Endothelial cell of umbilical vein (primary cell): ENCODE data around the gene ERBIN. TPM values are rescaled to one million over a fixed set of nuclear protein-coding genes. Genes with fewer than 3 reads are reported as not detected.

ENCODE experiments used
- BruUV-seq: library from RNA; stranded (reverse); fragments of 400-500 nt; replicated peaks from 2 replicates; lab custom pipeline; 2021; lab: Mats Ljungman, UMichigan
- CTCF ChIA-PET: fragments of 300-600, 350-600 bp; sonication (Branson Sonifier 250); formaldehyde crosslinking; loops from one replicate; lab custom pipeline; 2021; ENCODE audit warnings: antibody characterized with exemption, inconsistent platforms; lab: Charles Lee
- POLR2A ChIA-PET: fragments of 300-600, 350-600 bp; sonication (Branson Sonifier 250); formaldehyde crosslinking; loops from one replicate; lab custom pipeline; 2021; ENCODE audit warnings: antibody characterized with exemption, inconsistent platforms; lab: Charles Lee
- DNase-seq: peaks from one replicate; pipeline ENCODE4 v3.0.0-alpha.2; 2011; ENCODE audit warnings: low read depth, low spot score
- FAIRE-seq: peaks from 2 replicates; lab custom pipeline; 2011; peaks lifted over from hg19 to GRCh38; lab: Jason Lieb, UNC
- H2AFZ ChIP-seq: 2 replicates; pipeline ENCODE4 v1.6.0; 2012; ENCODE audit warnings: low read depth, low read length, control low read depth, inconsistent platforms
- H3K27ac ChIP-seq: 2 replicates; pipeline ENCODE4 v1.5.1; 2011; ENCODE audit warnings: low read depth, mild to moderate bottlenecking, control low read depth, low read length, moderate library complexity; ENCODE audit not compliant: insufficient read depth
- H3K27me3 ChIP-seq, 2 experiments: 2 replicates each; pipeline versions ENCODE4 v1.6.0 to v1.6.1; 2011; ENCODE audit warnings: low read length in 2 of 2, mixed read lengths in 1 of 2; ENCODE audit not compliant: control insufficient read depth in 2 of 2, insufficient read depth in 2 of 2
- H3K36me3 ChIP-seq, 2 experiments: 2 replicates in 1 of 2; 3 replicates in 1 of 2; pipeline ENCODE4 v1.5.1; 2011; ENCODE audit warnings: low read length in 2 of 2, mild to moderate bottlenecking in 1 of 2, moderate library complexity in 1 of 2; ENCODE audit not compliant: control insufficient read depth in 2 of 2, insufficient read depth in 2 of 2; ENCODE audit errors: extremely low read depth in 1 of 2
- H3K4me1 ChIP-seq: 3 replicates; pipeline ENCODE4 v1.5.1; 2011; ENCODE audit warnings: mild to moderate bottlenecking, low read length; ENCODE audit not compliant: control insufficient read depth, insufficient read depth; ENCODE audit errors: extremely low read depth
- H3K4me2 ChIP-seq: 2 replicates; pipeline ENCODE4 v1.6.1; 2011; ENCODE audit warnings: low read length, control low read depth, mixed read lengths; ENCODE audit not compliant: insufficient read depth
- H3K4me3 ChIP-seq, 3 experiments: fragments of 200-600 bp in 1 of 3; sonication (generic), shearing (Covaris generic) in 1 of 3; replicated peaks in 1 of 3; 2 replicates each; pipeline ENCODE4 v1.5.1; 2011 to 2016; ENCODE audit warnings: control low read depth in 3 of 3, low read length in 3 of 3, mild to moderate bottlenecking in 2 of 3, inconsistent platforms in 1 of 3, low read depth in 1 of 3, moderate library complexity in 1 of 3; ENCODE audit not compliant: insufficient read depth in 1 of 3
- H3K79me2 ChIP-seq: 2 replicates; pipeline ENCODE4 v1.6.0; 2012; ENCODE audit warnings: low read length, inconsistent platforms; ENCODE audit not compliant: control insufficient read depth, insufficient read depth
- H3K9ac ChIP-seq: replicated peaks from 2 replicates; pipeline ENCODE3; 2011; ENCODE audit warnings: low read length, control low read depth; ENCODE audit not compliant: insufficient read depth; ENCODE audit errors: extremely low read depth
- H3K9me1 ChIP-seq: replicated peaks from 3 replicates; pipeline ENCODE4 v1.6.0; 2011; ENCODE audit warnings: mild to moderate bottlenecking, low read length; ENCODE audit not compliant: control insufficient read depth, insufficient read depth; ENCODE audit errors: extremely low read depth
- H3K9me3 ChIP-seq: replicated peaks from 2 replicates; pipeline ENCODE4 v1.5.1; 2012; ENCODE audit warnings: low read length, inconsistent platforms; ENCODE audit not compliant: control insufficient read depth, insufficient read depth
- H4K20me1 ChIP-seq: replicated peaks from 2 replicates; pipeline ENCODE3; 2011; ENCODE audit warnings: mild to moderate bottlenecking, low read length; ENCODE audit not compliant: control insufficient read depth, insufficient read depth; ENCODE audit errors: extremely low read depth
- CTCF ChIP-seq, 2 donors: IDR thresholded peaks; 1 replicate in 1 of 2; 2 replicates in 1 of 2; pipeline ENCODE4 v1.5.1; 2011; ENCODE audit warnings: low read length in 2 of 2, mild to moderate bottlenecking in 2 of 2, moderate library complexity in 2 of 2, control low read depth in 1 of 2, inconsistent platforms in 1 of 2, low read depth in 1 of 2; ENCODE audit not compliant: insufficient read depth in 1 of 2; ENCODE audit errors: extremely low read depth in 1 of 2
- EZH2 ChIP-seq: IDR thresholded peaks from 2 replicates; pipeline ENCODE4 v1.6.1; 2012; ENCODE audit warnings: borderline replicate concordance, low read depth, mild to moderate bottlenecking, moderate library complexity, low read length, inconsistent platforms; ENCODE audit not compliant: severe bottlenecking
- FOS ChIP-seq: IDR thresholded peaks from 2 replicates; pipeline ENCODE4 v1.6.1; 2011; ENCODE audit warnings: mild to moderate bottlenecking, low read length, moderate library complexity, borderline replicate concordance; ENCODE audit not compliant: insufficient read depth
- GATA2 ChIP-seq: IDR thresholded peaks from 2 replicates; pipeline ENCODE4 v1.7.0; 2011; ENCODE audit warnings: low read depth, mild to moderate bottlenecking, moderate library complexity, mixed read lengths, low read length; ENCODE audit not compliant: insufficient read length, insufficient read depth
- JUN ChIP-seq: IDR thresholded peaks from 2 replicates; pipeline ENCODE4 v1.6.1; 2011; ENCODE audit warnings: borderline replicate concordance, low read depth; ENCODE audit not compliant: insufficient read length, insufficient read depth
- MAX ChIP-seq: IDR thresholded peaks from 2 replicates; pipeline ENCODE4 v1.6.1; 2011; ENCODE audit not compliant: insufficient read depth, insufficient read length
- MYC ChIP-seq: IDR thresholded peaks from one replicate; pipeline ENCODE4 v1.6.1; 2011; ENCODE audit warnings: mild to moderate bottlenecking, low read depth, low read length
- POLR2A ChIP-seq: IDR thresholded peaks from 2 replicates; pipeline ENCODE4 v1.6.1; 2012; ENCODE audit warnings: low read depth, mild to moderate bottlenecking, control low read depth, low read length
- POLR2AphosphoS5 ChIP-seq: IDR thresholded peaks from 2 replicates; pipeline ENCODE4 v1.6.1; 2012; ENCODE audit warnings: low read depth, mild to moderate bottlenecking, control low read depth, low read length, moderate library complexity; ENCODE audit not compliant: insufficient read depth
- dilution Hi-C: fragments of 300-500 bp; cut with MboI; formaldehyde crosslinking; loops from one replicate; pipeline ENCODE4 v1.15.0; 2019; ENCODE audit warnings: low sequenced_read_pairs; ENCODE audit not compliant: extremely low pct_ligation_motif_present
- intact Hi-C: fragments of 100-400 bp; cut with micrococcal nuclease; formaldehyde crosslinking; loops from one replicate; pipeline ENCODE4 v1.10.0; 2022
- polyA plus RNA-seq, 4 experiments: library from polyadenylated mRNA; depleted of rRNA in 3 of 4; stranded (reverse) in 3 of 4; unstranded in 1 of 4; fragments of >200 nt; gene quantifications; 2 replicates each; pipeline versions ENCODE4 v1.2.1 to v1.2.3, GENCODE V29; 2011 to 2012; ENCODE audit warnings: missing spikeins in 1 of 4
- total RNA-seq: library from RNA; stranded (reverse); gene quantifications from 2 replicates; pipeline ENCODE4 v1.2.3, GENCODE V29; 2021

The ERBIN gene
- total and polyA plus RNA-seq, 2 donors (not counting 3 experiments of a cell fraction or from before 2014, with no cell fraction given), result 8.1 to 55.6 TPM

- ChIA-PET POLR2A (no interaction called here), CTCF (no interaction called here)
- TF ChIP-seq MAX, result no peak
- TF ChIP-seq GATA2, result no peak
- no peak for TF ChIP-seq FOS
- no peak for TF ChIP-seq JUN
- no peak for TF ChIP-seq EZH2
- TF ChIP-seq POLR2AphosphoS5, result no peak
- TF ChIP-seq POLR2A, result no peak
- TF ChIP-seq CTCF (IDR thresholded peaks at IDR 0.05; ENCODE audit: extremely low read depth in 1 of 2, insufficient read depth in 1 of 2, low read depth in 1 of 2, low read length in 2 of 2), result no peak
- TF ChIP-seq MYC, result no peak
- Histone ChIP-seq H3K4me3 (no peak overlapping the region), H3K9me1 (no peaks in the 10 kb centered on the region), H3K4me1 (no peaks in the 10 kb centered on the region), H3K27ac (no peak overlapping the region), H3K36me3 (peaks cover 0 to 3% of the 10 kb centered on the region in 2 experiments), H4K20me1 (no peaks in the 10 kb centered on the region), H2AFZ (no peak overlapping the region), H3K9me3 (no peaks in the 10 kb centered on the region), H3K27me3 (no peaks in the 10 kb centered on the region), H3K9ac (no peak overlapping the region), H3K4me2 (no peak overlapping the region), H3K79me2 (peaks cover 7% of the 10 kb centered on the region)
- no TSS peak for BruUV-seq
- FAIRE-seq (no peak), DNase-seq (no peak)
- intact Hi-C loops, result loop anchor here (5.0 kb wide), 1 partner anchor 83 kb away; the partner anchor contains the start of gene ERBIN
- dilution Hi-C loops, result no loop called here
These were observed 84.1 kb downstream of the ERBIN start for GRCh38 chr5:66010476-66010875.
